AG08395 (cell line): Measurements from ENCODE around the gene ALX4.

Experiments
- DNase-seq: peaks from one replicate; pipeline ENCODE4 v3.0.0; 2012; ENCODE audit warnings: mixed read lengths, low spot score

Gene ALX4

DNA sequence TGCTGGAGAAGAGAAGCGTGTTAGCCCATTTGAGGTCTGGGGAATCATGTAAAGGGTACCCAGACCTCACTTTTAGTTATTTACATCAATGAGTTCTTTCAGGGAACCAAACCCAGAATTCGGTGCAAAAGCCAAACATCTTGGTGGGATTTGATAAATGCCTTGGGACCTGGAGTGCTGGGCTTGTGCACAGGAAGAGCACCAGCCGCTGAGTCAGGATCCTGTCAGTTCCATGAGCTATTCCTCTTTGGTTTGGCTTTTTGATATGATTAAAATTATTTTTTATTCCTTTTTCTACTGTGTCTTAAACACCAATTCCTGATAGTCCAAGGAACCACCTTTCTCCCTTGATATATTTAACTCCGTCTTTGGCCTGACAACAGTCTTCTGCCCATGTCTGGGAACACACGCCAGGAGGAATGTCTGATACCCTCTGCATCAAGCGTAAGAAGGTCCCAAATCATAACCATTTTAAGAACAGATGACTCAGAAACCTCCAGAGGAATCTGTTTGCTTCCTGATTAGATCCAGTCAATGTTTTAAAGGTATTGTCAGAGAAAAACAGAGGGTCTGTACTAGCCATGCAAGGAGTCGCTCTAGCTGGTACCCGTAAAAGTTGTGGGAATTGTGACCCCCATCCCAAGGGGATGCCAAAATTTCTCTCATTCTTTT lies 65.2 kb downstream of the ALX4 start:
- no peak for DNase-seq

DNA sequence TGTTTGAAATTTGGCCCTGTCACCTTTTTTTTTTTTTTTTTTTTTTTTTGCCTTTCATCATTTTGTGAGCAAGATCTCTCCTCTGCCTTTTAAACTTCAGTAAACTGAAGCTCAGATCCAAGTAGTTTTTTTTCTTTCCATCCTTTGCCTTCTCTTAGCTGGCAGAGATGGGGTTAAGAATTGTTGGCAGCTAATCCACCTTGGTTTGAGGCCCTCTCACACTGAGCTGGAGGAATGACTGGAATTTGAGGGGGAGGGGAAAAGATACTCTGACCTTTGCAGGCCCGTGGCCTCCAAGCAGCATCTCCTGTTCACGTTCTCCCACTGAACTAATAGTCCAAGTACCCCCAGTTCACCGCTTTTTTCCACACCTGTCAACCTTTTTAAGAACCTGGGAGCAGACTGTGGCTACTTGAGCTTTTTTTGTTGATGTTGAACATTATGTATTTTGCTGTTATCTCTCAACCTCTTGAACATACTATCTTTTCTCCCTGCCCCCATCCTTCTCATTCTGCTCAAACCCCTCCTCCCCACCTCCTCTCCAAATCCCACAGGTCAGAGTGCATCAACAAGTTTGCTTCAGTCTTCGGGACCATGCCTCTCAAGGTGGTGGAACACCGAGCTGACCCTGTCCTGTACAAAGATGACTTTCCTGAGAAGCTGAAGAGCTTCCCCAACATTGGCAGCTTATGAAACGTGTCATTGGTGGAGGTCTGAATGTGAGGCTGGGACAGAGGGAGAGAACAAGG lies 66.2 kb downstream of the ALX4 start:
- DNase-seq: peak; percentile 67

DNA sequence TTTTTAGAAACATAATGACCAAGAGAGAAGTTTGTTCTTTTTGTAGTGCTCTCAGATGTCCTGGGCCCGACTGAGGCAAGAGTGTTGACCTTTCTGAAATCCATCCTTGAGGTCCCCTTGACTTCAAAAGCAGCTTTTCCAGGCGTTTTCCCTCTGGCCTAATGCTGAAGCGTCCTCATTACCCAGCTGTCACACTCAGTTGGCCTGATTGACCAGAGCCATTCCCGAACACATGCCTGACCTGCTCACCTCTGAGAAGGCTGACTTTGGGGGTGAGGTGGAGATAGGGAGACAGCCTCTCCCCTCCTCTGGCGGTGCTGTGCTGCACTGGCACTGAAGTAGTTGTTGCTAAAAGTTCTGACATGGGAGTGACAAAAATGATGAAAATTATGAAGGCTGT lies 66.9 kb downstream of the ALX4 start:
- DNase-seq: no peak

DNA sequence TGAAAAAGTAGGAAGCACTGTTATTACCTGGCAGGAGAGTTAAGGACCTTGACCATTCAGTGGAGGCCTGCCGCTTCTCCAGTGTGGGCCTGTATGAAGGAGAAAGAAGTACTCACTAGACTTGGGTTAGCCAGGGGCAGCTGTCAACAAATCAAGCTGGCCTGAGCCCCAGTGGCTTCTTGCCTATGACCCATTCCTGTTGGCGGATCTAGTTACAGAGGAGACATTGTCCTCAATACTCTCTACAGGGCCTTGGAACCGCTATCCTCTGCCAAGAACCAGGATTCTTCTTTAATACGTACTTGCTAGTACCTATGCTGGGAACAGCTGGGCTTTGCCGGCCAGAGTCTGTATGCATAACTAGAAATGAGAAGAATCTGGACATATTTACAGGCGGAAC lies 68.1 kb downstream of the ALX4 start:
- no peak for DNase-seq

DNA sequence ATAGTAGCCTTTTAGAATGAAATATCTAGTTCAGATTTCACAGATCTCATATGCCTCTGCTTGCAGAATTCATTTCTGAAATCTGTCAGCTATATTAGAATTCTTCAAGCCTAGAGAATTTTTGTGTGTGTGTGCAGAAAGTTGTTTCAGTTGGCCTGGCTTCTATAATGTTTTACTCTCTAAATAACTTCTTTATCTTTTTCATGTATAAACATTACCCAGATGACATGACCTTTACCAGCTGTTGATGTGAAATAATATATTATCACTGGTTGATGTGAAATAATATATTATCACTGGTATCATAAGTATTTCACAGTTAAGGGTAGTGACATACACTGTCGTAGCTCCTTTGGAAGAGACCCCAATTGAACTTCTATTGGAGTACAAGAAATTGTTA lies 72.8 kb downstream of the ALX4 start:
- no peak for DNase-seq

DNA sequence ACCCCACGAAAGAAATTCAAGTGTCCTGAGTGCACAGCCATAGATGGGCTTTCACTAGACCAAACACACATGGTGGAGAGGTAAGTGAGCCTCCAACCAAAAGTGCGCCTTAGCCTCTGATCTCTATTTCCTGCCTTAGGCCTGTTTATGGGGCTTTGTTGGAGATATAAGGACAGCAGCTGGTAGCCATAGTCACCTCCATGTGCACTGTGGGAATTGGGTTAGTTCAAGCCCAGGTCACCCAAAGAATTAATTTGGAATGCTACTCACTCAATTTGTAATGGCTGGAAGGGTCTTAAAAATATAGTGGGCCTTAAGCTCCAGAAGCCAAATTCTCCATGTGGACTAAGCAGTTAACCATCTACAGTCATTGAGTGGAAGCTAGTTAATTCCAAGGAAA lies 73.6 kb downstream of the ALX4 start:
- no peak for DNase-seq

DNA sequence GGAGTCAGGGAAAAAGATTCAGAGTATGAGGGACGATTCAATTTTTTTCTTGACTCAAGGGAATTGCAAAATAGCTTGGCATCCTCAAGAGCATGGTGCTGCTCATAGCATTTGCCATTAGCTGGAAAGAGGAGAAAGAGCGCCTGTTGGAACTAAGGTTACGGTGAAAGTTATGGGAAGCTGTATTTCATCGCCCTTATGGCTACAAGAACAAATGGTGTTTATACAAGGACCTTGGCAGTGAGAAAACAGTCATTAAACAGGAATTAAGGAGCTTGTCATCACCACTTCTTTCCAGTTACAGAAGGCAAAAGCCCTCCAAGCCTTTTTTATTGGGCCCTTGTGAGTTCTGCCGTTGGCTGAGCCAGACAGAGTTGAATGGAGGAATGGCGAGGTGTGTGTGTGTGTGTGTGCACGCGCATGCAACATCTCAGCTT lies 74.2 kb downstream of the ALX4 start:
- DNase-seq: no peak

DNA sequence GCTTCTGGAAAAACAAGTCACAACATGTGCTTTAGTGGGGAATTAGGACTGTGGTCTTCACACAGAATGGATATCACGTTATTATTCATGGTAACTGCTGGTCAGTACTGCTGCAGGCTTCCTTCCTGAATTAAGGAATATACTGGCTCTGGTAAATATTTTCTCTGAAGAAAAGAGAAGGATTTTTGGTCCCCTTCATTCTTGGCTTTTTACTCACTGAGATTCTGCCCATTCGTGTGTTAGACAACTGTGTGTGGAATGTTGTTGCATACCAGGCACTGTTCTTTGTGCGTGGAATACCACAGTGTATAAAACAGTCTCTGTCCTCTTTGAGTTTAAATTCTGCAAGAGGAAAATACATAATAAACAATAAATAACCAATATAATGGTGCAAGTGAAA lies 80.3 kb downstream of the ALX4 start:
- DNase-seq: peak; percentile 62

DNA sequence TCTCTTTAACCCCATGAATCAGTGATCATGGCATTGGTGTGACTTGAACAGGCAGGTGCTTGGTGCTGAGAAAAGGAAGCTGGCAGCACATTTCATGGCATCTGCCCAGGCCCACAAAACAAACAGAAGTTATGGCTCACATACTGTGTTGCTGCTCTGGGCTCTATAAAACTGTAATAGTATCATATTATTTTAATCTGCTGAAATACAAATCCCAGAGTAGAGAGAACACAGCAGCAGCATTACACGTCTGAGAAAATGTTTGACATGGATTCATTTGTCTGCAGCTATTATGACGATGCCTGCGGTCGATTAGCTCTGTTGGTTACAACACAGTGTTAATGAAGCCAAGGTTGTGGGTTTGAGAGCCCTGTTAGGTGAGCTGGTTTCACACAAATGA lies 80.8 kb downstream of the ALX4 start:
- no peak for DNase-seq

DNA sequence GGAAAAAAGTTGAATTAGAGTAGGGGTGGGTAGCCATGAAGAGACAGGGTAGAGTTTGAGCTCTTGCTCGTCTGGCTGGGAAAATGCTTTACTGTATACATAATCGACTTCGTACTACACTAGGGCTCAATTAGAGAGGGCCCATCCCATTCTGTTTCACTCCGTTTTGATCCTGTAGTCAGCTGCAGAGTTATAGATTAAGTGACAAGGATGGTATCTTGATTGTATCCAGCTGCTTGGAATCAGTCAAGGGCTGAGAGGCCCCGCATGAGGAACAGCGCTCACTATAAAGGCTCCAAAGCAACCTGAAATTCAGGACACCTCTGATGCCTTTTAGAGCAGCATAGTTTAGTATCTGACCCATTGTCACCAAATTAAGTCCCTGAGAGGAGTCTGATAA lies 81.6 kb downstream of the ALX4 start:
- no peak for DNase-seq

DNA sequence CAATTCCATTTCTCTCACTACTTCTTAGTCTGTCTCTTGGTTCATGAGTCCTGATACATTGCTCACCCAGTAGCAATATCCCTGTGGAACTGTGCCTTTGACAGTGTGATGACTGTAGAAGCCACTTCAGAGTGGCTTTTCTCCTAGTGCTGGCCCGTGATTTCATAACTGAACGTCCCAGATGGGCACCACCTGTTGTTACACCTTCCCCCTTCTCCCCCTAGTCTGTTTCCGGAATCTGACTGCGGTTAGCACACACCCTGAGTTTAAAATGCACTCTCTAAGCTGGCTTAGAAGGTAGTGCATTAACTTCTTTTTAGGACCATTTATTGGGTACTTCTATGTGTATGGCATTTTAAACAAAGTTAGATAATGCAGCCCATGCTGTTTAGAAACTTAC lies 83.0 kb downstream of the ALX4 start:
- no peak for DNase-seq

DNA sequence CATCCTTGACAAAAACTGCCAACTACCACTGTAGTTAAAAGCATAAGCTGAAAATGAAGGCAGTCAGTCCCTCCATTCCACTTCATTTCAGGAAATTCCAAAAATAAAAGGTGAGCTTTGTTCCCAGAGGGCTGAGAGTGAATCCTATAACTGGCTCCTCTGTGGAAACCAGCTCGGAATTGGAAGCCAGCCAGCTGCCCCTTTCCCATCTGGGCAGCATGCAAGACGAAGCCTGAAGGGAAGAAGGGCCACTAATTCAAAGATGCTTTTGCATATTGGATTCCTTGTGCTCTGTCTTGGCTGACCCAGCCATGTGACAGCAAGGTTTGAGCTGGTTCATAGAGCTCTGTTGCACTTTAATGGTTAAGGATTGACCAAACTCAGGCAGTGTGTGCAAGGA lies 83.4 kb downstream of the ALX4 start:
- DNase-seq: no peak

DNA sequence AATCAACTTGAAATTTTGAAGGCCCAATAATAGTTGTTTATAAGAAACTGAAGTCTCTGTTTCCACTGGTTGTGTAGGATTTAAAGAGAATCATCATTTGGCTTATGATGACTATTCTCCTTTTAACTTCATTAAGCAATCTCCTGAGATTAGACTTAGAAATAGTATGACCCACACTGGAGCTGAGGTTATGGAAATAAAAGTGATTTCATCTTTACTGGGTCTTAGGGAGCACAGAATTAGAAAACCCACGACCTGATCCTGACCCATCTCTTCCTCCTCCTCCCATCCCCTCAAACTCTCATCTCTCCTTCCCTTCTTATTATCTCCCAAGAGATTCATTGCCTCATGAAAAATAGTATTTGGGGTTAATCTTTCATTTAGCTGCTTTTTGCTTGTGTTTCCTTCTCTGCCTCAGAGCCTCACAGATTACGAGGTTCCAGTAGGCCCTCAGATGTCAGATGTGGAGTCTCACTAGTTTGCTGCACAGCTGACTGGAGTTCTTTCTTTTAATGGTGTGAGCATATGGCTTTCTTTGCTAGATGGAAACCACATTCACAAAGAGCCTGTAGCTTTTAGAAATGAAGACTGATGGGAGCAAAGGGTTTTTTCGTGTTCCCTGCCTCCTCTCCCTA lies 85.0 kb downstream of the ALX4 start:
- no peak for DNase-seq

DNA sequence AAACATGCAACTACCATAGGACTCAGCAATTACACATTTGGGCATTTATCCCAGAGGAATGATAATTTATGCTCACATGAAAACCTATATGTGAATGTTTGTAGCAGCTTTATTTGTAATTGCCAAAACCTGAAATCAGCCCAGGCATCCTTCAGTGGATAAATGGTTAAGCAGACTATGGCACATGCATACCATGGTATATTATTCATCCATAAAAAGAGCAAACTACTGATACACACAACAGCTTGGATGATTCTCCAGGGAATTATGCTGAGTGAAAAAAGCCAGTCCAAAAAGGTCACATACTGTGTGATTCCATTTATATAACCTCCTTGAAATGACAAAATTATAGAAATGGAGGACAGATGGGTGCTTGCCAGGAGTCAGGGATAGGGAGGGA lies 86.7 kb downstream of the ALX4 start:
- DNase-seq: peak; percentile 68

DNA sequence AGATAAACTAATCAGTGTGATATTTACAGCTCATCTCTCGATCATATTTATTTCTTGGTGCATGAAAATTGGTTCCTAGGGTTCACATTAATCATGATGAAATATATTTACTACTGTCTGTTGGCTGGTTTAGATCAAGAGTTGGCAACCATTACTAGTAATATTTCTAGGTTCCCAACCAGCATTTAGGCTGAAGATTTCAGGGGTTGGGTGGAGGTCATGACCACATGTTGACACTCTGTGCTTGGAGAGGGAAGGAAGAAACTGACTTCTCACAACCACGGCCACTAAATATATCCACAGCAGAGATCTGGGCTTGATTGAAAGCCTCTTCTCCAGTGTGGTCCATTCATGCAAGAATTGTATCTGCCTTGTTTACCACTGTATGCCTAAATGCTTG lies 87.9 kb downstream of the ALX4 start:
- no peak for DNase-seq

DNA sequence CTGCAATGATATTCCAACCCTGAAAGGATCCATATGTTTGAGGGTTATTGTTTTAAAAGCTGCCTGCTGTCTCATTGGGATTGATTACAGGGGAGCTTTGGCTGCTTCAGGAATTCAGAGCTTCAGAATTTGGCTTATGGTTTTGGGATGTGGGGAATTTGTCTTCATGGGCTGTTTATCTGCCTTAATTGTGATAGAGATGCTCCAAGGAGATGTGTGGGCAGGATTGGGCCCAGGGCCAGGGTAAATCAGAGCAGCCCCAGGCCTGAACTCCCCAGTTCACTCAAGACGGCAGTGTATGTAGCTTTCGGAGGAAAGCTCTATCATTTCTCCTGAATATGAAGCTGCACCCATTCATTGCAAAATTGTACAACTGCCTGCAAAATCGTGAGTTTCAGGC lies 88.5 kb downstream of the ALX4 start:
- DNase-seq: no peak

DNA sequence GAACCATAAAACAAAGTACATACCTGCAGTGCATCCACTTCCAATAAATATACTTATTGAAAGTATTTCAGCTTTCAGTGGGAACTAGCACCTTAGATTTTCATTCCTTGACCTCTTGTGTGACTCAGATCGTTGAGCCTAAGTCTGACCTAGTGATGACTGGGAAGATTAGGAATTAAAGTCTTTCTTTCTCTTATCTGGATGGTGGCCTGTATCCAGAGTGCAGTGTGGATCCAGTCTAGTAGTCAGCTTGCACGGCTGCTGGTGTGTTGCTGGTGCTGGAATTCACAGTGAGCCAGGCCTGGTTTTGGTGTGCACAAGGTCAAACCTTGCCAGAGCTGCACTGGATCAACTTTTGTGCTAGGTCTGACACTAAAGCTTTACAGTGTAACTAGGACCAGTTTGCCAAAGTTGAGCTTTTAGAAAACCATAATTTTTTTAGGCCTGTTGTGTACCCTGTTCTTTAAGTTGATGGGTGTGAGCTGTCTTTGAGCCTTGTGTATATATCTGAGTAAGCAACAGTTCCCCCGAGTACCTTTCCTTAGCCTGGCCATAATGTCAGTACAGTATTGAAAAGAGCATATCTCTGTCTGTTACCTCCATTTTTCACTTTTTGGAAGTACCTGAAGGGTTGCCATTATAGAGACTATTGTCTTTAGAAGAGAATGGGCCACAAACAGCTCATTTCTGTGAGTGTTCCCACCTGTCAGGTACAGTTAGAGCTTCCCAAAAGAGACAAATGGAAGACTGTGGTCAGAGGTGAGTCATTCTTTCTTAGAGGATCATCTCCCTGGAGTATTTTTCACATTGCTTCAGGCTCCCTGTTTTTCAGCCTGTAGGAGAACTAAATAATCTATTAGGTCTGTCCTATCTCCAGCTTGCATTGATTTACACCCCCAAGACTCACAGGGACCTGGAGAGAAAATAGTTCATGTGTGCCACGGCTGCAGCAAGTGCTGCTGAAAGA lies 89.8 kb downstream of the ALX4 start:
- no peak for DNase-seq

DNA sequence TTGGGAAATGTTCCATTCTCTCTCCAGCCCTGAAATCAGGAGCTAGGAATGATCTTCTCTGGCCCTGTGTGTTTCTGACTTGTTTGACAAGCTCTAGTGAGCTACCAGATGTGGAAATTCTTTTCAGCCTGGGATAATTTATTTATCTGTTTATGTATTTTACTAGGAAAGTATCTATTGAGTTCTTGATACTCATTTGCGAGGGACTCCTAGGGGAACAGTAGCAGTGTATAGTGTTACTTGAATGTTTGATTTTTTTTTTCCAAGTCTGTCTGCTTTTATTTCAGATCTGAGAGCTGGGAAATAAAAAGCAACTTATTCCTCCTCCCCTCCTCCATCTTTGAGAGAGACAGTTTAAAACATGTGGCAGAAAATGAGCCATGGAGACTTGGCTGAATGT lies 92.5 kb downstream of the ALX4 start:
- no peak for DNase-seq

DNA sequence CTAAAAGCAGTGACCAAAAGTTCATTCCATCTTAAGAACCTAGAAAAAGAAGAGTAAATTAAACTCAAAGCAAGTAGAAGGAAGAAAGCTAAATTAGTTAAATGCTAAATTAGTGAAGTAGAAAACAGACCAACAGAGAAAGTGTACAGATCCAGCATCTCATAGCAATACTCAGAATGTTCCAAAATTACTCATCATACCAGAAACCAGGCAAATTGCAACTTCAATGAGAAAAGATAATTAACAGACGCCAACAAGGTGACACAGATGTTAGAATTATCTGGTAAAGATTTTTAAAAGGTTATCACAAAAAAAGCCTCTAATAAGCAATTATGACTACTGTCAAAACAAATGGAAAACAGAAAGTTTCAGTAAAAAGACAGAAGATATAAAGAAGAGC lies 96.8 kb downstream of the ALX4 start:
- no peak for DNase-seq

DNA sequence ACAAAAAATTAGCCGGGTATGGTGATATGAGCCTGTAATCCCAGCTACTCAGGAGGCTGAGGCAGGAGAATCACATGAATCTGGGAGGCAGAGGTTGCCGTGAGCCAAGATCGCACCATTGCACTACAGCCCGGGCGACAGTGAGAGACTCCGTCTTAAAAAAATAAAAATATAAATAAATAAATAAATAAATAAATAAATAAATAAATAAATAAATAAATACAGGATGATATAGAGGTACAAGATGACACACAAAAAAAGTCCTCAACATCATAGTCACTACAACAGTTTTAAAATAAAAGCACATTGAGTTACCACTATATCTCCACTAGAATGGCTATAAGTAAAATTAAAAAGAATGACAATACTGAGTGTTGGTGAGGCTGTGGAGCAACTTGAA lies 97.8 kb downstream of the ALX4 start:
- no peak for DNase-seq
